GM12878 (cell line): Measurements from ENCODE around the gene NEURL3. TPM values are rescaled to one million over a fixed set of nuclear protein-coding genes. Genes with fewer than 3 reads are reported as not detected.
A peak's percentile ranks its signal among the peaks of the same experiment; 100 is the strongest.

Experiments used
- ATAC-seq: fragments of 200-7000 bp; cut with Tn5 transposase; 3 replicates; pipeline ENCODE4 v1.9.1; 2020; ENCODE audit warnings: mild to moderate bottlenecking, moderate library complexity
- BruUV-seq: library from RNA; stranded (reverse); fragments of 400-500 nt; replicated peaks from 2 replicates; lab custom pipeline; 2021; lab: Mats Ljungman, UMichigan
- CTCF ChIA-PET: fragments of 300-600 bp; sonication (Branson Sonifier 250); formaldehyde crosslinking; extraction: SDS; loops from one replicate; lab custom pipeline; 2021; ENCODE audit warnings: inconsistent platforms; lab: Yijun Ruan, JAX
- POLR2A ChIA-PET: fragments of 350-600 bp; formaldehyde crosslinking; extraction: SDS; loops from one replicate; lab custom pipeline; 2021; ENCODE audit warnings: inconsistent platforms; lab: Charles Lee
- RAD21 ChIA-PET: fragments of 300-600 bp; sonication (Branson Sonifier 250); formaldehyde crosslinking; loops from one replicate; lab custom pipeline; 2023; ENCODE audit warnings: antibody characterized with exemption; ENCODE audit not compliant: unreplicated experiment; lab: Charles Lee
- SMC1A ChIA-PET: fragments of 300-600 bp; sonication (Branson Sonifier 250); formaldehyde crosslinking; loops from one replicate; lab custom pipeline; 2023; ENCODE audit not compliant: unreplicated experiment, uncharacterized antibody; lab: Charles Lee
- DNase-seq: peaks from one replicate; pipeline ENCODE4 v3.0.0-alpha.2; 2011; ENCODE audit warnings: low read depth, low spot score
- FAIRE-seq: peaks from 3 replicates; lab custom pipeline; 2011; peaks lifted over from hg19 to GRCh38; lab: Jason Lieb, UNC
- H2AFZ ChIP-seq: 2 replicates; pipeline ENCODE4 v1.6.0; 2011; ENCODE audit warnings: low read depth, low read length, control low read depth; ENCODE audit not compliant: control insufficient read depth
- H3K27ac ChIP-seq: 2 replicates; pipeline ENCODE4 v1.5.1; 2011; ENCODE audit warnings: control low read depth; ENCODE audit not compliant: control insufficient read depth, insufficient read depth
- H3K27me3 ChIP-seq, 2 experiments: replicated peaks in 1 of 2; 2 replicates each; pipeline versions ENCODE4 v1.6.0 to v1.6.1; 2011; ENCODE audit warnings: low read length in 1 of 2; ENCODE audit not compliant: control insufficient read depth in 2 of 2, insufficient read depth in 2 of 2
- H3K36me3 ChIP-seq, 2 experiments: 2 replicates each; pipeline ENCODE4 v1.5.1; 2011; ENCODE audit warnings: low read length in 1 of 2; ENCODE audit not compliant: control insufficient read depth in 2 of 2, insufficient read depth in 2 of 2
- H3K4me1 ChIP-seq: 2 replicates; pipeline ENCODE4 v1.6.1; 2011; ENCODE audit warnings: mild to moderate bottlenecking, low read length, moderate library complexity, mixed read lengths; ENCODE audit not compliant: control insufficient read depth, insufficient read depth
- H3K4me2 ChIP-seq: 2 replicates; pipeline ENCODE4 v1.6.0; 2011; ENCODE audit warnings: control low read depth; ENCODE audit not compliant: control insufficient read depth, insufficient read depth
- H3K4me3 ChIP-seq: fragments of 200-600 bp; sonication (generic); 2 replicates; pipeline ENCODE4 v1.5.1; 2016
- H3K79me2 ChIP-seq: 2 replicates; pipeline ENCODE4 v1.6.0; 2011; ENCODE audit warnings: low read length; ENCODE audit not compliant: control insufficient read depth, insufficient read depth
- H3K9ac ChIP-seq: 2 replicates; pipeline ENCODE4 v1.8.0; 2011; ENCODE audit warnings: low read length, control low read depth, mixed read lengths; ENCODE audit not compliant: control insufficient read depth, insufficient read depth
- H3K9me3 ChIP-seq: replicated peaks from 3 replicates; pipeline ENCODE4 v1.5.1; 2011; ENCODE audit warnings: mild to moderate bottlenecking, low read length; ENCODE audit not compliant: control insufficient read depth, insufficient read depth
- H4K20me1 ChIP-seq: 2 replicates; pipeline ENCODE4 v1.6.0; 2011; ENCODE audit not compliant: control insufficient read depth, insufficient read depth
- LARP7 ChIP-seq: fragments of 450-650 bp; IDR thresholded peaks from 2 replicates; pipeline ENCODE4 v1.6.1; 2017; ENCODE audit warnings: mild to moderate bottlenecking
- MEF2B ChIP-seq: fragments of 450-650 bp; IDR thresholded peaks from 2 replicates; pipeline ENCODE4 v1.6.1; 2018; ENCODE audit warnings: mild to moderate bottlenecking, moderate library complexity; ENCODE audit not compliant: partially characterized antibody, poor library complexity, severe bottlenecking
- NFIC ChIP-seq: IDR thresholded peaks from 2 replicates; pipeline ENCODE4 v1.6.1; 2012; ENCODE audit warnings: low read depth, mild to moderate bottlenecking, inconsistent platforms, low read length, moderate library complexity
- POU2F2 ChIP-seq: IDR thresholded peaks from 3 replicates; pipeline ENCODE4 v1.6.1; 2011; ENCODE audit warnings: low read depth, mild to moderate bottlenecking, low read length, borderline replicate concordance
- STAT1 ChIP-seq: fragments of 450-650 bp; conservative IDR thresholded peaks from 2 replicates; pipeline ENCODE4 v1.6.1; 2014; ENCODE audit warnings: antibody characterized with exemption, mild to moderate bottlenecking
- WGBS: methylation state at CpG from one replicate; pipeline ENCODE4 v1.1.6; 2016; ENCODE audit warnings: low lambda C conversion rate; ENCODE audit not compliant: insufficient replicate concordance, insufficient coverage; ENCODE audit errors: missing lambda C conversion rate; 5-methylcytosine and 5-hydroxymethylcytosine counted together
- in situ Hi-C: fragments of 300-500 bp; cut with MboI; formaldehyde crosslinking; loops from 9 replicates; pipeline ENCODE4 v1.14.3; 2018; ENCODE audit warnings: mixed read lengths
- intact Hi-C: fragments of 100-400 bp; cut with micrococcal nuclease; formaldehyde crosslinking; loops from one replicate; pipeline ENCODE4 v1.14.2; 2022; ENCODE audit not compliant: unreplicated experiment
- polyA plus RNA-seq, 11 experiments: library from polyadenylated mRNA; depleted of rRNA in 4 of 11; unstranded in 6 of 11; stranded (reverse) in 5 of 11; fragments of >200 nt; fragmentation: Nextera tagmentation in 4 of 11; fragmentation: Illumina TruSeq in 1 of 11; extraction: Ambion mirVana in 4 of 11; extraction: Trizol in 1 of 11; gene quantifications; 1 replicate in 1 of 11; 2 replicates in 10 of 11; pipeline versions ENCODE4 v1.2.1 to v1.2.3, GENCODE V29; 2011 to 2016; ENCODE audit warnings: inconsistent platforms in 2 of 11, missing spikeins in 2 of 11, low read depth in 1 of 11
- total RNA-seq, 4 experiments: library from RNA; depleted of rRNA in 3 of 4; stranded (reverse); fragments of >200 nt in 3 of 4; fragmentation: Illumina TruSeq in 1 of 4; extraction: Trizol in 1 of 4; gene quantifications; 2 replicates each; pipeline versions ENCODE4 v1.2.1 to v1.2.3, GENCODE V29; 2013 to 2021

NEURL3 gene
- total and polyA plus RNA-seq, 10 of the 15 experiments (the other 5 are each of a cell fraction or from before 2014, with no cell fraction given), result 0.03 to 6.3 (median 0.47) TPM

DNA sequence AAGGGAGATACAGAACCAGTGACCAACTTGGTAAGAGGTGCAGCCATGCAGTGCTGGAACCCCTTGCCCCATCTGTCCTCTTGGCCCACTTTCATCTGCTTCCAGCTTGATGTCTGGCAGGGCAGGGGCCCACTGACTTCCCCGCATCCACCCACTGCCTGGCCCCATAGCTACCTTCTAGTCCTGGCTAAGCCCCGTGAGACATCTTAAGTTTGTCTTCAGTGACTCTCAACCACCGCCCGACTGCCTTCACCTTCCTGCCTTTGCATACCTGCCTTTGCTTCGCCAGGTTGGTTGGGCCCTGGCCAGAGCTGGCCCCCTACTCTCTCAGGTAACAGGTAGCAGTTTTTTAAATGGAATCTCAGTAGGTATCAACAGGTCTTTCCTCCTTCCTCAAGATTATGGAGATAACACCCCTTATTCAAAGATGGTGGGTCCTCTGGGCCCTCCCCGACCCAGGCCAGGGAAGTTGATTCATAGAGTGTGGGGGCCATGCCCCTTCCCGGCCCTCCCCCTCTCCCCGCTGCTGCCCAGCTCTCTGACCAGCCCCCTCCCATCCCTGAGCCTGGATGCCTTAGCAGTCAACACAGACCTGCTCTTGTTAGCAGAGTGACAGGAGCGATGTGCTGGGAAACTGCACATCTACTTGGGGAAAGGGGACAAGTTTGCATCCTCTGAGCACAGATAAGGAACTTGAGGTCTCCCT, 34.2 kb upstream of the NEURL3 start:
- Histone ChIP-seq H3K79me2 (peaks cover 83% of the 10 kb centered on the region), H3K4me3 (peak overlapping the region; percentile 94), H3K27me3 (no peaks in the 10 kb centered on the region), H2AFZ (no peak overlapping the region), H4K20me1 (peaks cover 17% of the 10 kb centered on the region), H3K4me2 (peak overlapping the region; percentile 92), H3K27ac (peak overlapping the region; percentile 48), H3K9me3 (no peaks in the 10 kb centered on the region; the same call in 2 of the 3 replicates), H3K36me3 (peaks cover 6 to 25% of the 10 kb centered on the region in 2 experiments; a peak in 3 of 4 replicates), H3K4me1 (peaks cover 22% of the 10 kb centered on the region), H3K9ac (peak overlapping the region; percentile 0)
- TF ChIP-seq MEF2B, result no peak
- TF ChIP-seq NFIC, result no peak
- TF ChIP-seq STAT1, result no peak
- 0 out of 3 replicates have a peak, but pooled peaks have one; percentile 10 for TF ChIP-seq POU2F2
- peak; percentile 6; the same call in 1 of the 2 replicates for TF ChIP-seq LARP7
- no TSS peak for BruUV-seq
- RAD21 ChIA-PET, result interaction anchor here (0.6 to 4.0 kb wide), 6 partner anchors 8 to 269 kb away, joined by 5 to 27 read pairs (median 8); no protein-coding TSS in a partner anchor
- whole genome bisulfite sequencing, result 17% methylated on average over 9 of the region's 9 CpGs
- POLR2A ChIA-PET, result interaction anchor here (0.6 to 8.1 kb wide), 5 partner anchors 10 to 323 kb away, joined by 3 to 106 read pairs (median 5); no protein-coding TSS in a partner anchor
- SMC1A ChIA-PET, result interaction anchor here (0.7 to 6.2 kb wide), 11 partner anchors 8 to 224 kb away, joined by 3 to 48 read pairs (median 5); no protein-coding TSS in a partner anchor
- DNase-seq (no peak), FAIRE-seq (no peak), ATAC-seq (no peak)
- in situ Hi-C loops, result no loop called here
- CTCF ChIA-PET, result interaction anchor here (1.1 to 8.1 kb wide), 8 partner anchors 8 to 225 kb away, joined by 3 to 64 read pairs (median 4); partner anchors contain the start of gene CNNM4
- intact Hi-C loops, result loop anchor here (5.0 to 10.0 kb wide), 3 partner anchors 202 to 425 kb away; partner anchors contain the start of genes CNNM4 and NCAPH
